Hepatocyte (in vitro differentiated cells): ENCODE measurements around the gene MYDGF.

Experiments
- CTCF ChIP-seq: fragments of 200-600 bp; sonication (generic); IDR thresholded peaks from 2 replicates; pipeline ENCODE4 v1.5.1; 2016; ENCODE audit warnings: antibody characterized with exemption, mild to moderate bottlenecking; ENCODE audit not compliant: poor library complexity
- EZH2 ChIP-seq: fragments of 200-600 bp; sonication (generic); IDR thresholded peaks from 2 replicates; pipeline ENCODE4 v1.6.1; 2016; ENCODE audit warnings: antibody characterized with exemption, mild to moderate bottlenecking, borderline replicate concordance
- EZH2phosphoT487 ChIP-seq: fragments of 200-600 bp; sonication (generic); IDR thresholded peaks from one replicate; pipeline ENCODE4 v1.6.1; 2018; ENCODE audit warnings: antibody characterized with exemption, mild to moderate bottlenecking, low read depth, moderate library complexity; ENCODE audit not compliant: unreplicated experiment, severe bottlenecking

- TF ChIP-seq CTCF (no peak), EZH2phosphoT487 (no peak), EZH2 (no peak)
Observed at GRCh38 chr19:4638317-4638716, 31.8 kb downstream of the MYDGF start.
